Measurements from ENCODE around the gene SNAP29. TPM values are rescaled to one million over a fixed set of nuclear protein-coding genes. Genes with fewer than 3 reads are reported as not detected.
"Not testable (repeated sequence)": the region's sequence is repeated elsewhere in the genome, so short reads cannot be mapped to it uniquely, and the experiment has no call there.

Gene SNAP29
- total and polyA plus RNA-seq, 2 donors (not counting 3 experiments of a cell fraction or from before 2014, with no cell fraction given): 16.4 to 26.7 TPM

DNA sequence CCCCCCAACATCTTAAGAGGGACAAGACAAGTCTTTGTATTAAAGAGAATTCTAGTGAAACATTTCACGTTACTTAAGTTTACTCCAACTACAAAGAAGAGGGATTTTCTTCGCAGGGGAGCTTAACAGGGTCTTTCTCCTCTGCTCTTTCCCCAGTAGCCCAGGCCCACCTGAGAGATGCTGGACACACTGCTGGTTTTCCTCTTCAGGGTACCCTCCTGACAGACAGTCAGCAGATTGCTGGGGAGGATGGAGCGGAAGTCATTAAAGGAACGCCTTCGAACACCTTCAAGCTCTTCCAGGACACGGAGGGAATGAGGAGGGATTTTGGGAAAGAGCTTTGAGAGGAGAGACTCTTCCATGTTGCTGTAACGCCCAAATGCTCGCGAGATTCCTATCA, 39.3 kb upstream of the SNAP29 start:
- no peaks in the 10 kb centered on the region for H3K79me2 ChIP-seq (ENCODE audit: control insufficient read depth, insufficient read depth, low read length)
- dilution Hi-C loops (cut with MboI; ENCODE audit: extremely low pct_ligation_motif_present, low sequenced_read_pairs): no loop called here
- H3K9me1 ChIP-seq (replicated peaks; ENCODE audit: control insufficient read depth, extremely low read depth, insufficient read depth, low read length): no peaks in the 10 kb centered on the region
- H3K9ac ChIP-seq (replicated peaks; ENCODE audit: extremely low read depth, insufficient read depth, low read length): no peak overlapping the region
- no peak overlapping the region for H2AFZ ChIP-seq (ENCODE audit: low read depth, low read length)
- intact Hi-C loops (cut with micrococcal nuclease): no loop called here
- H3K36me3 ChIP-seq (ENCODE audit: control insufficient read depth in 2 of 2, extremely low read depth in 1 of 2, insufficient read depth in 2 of 2, low read length in 2 of 2): peaks cover 0 to 8% of the 10 kb centered on the region in 2 experiments
- no peak overlapping the region for H3K4me3 ChIP-seq (replicated peaks in 1 of 3; ENCODE audit: insufficient read depth in 1 of 3, low read depth in 1 of 3, low read length in 3 of 3)
- ChIA-PET CTCF (no interaction called here), POLR2A (no interaction called here)
- no peak overlapping the region for H3K4me2 ChIP-seq (ENCODE audit: insufficient read depth, low read length)
- no peak for TF ChIP-seq JUN (IDR thresholded peaks at IDR 0.05; ENCODE audit: borderline replicate concordance, insufficient read depth, insufficient read length, low read depth)
- DNase-seq (ENCODE audit: low read depth, low spot score) (no peak), FAIRE-seq (no peak)
- no peaks in the 10 kb centered on the region for H3K9me3 ChIP-seq (replicated peaks; ENCODE audit: control insufficient read depth, insufficient read depth, low read length)
- no peaks in the 10 kb centered on the region for H3K27me3 ChIP-seq (ENCODE audit: control insufficient read depth in 2 of 2, insufficient read depth in 2 of 2, low read length in 2 of 2)
- H4K20me1 ChIP-seq (replicated peaks; ENCODE audit: control insufficient read depth, extremely low read depth, insufficient read depth, low read length): no peaks in the 10 kb centered on the region
- H3K27ac ChIP-seq (ENCODE audit: insufficient read depth, low read depth, low read length): no peak overlapping the region
- BruUV-seq (replicated peaks): no TSS peak
- no peaks in the 10 kb centered on the region for H3K4me1 ChIP-seq (ENCODE audit: control insufficient read depth, extremely low read depth, insufficient read depth, low read length)

- CTCF ChIA-PET: interaction anchor here (0.8 to 1.9 kb wide), 3 partner anchors 18 to 95 kb away, joined by 3 to 5 read pairs (median 3); partner anchors contain the start of gene CRKL
- H3K9ac ChIP-seq (replicated peaks; ENCODE audit: extremely low read depth, insufficient read depth, low read length); H3K36me3 ChIP-seq (ENCODE audit: control insufficient read depth in 2 of 2, extremely low read depth in 1 of 2, insufficient read depth in 2 of 2, low read length in 2 of 2); H2AFZ ChIP-seq (ENCODE audit: low read depth, low read length); POLR2A ChIA-PET; H3K27me3 ChIP-seq (ENCODE audit: control insufficient read depth in 2 of 2, insufficient read depth in 2 of 2, low read length in 2 of 2); H4K20me1 ChIP-seq (replicated peaks; ENCODE audit: control insufficient read depth, extremely low read depth, insufficient read depth, low read length); H3K9me3 ChIP-seq (replicated peaks; ENCODE audit: control insufficient read depth, insufficient read depth, low read length); H3K79me2 ChIP-seq (ENCODE audit: control insufficient read depth, insufficient read depth, low read length); DNase-seq (ENCODE audit: low read depth, low spot score); H3K9me1 ChIP-seq (replicated peaks; ENCODE audit: control insufficient read depth, extremely low read depth, insufficient read depth, low read length); intact Hi-C loops (cut with micrococcal nuclease); BruUV-seq (replicated peaks); FAIRE-seq; H3K4me2 ChIP-seq (ENCODE audit: insufficient read depth, low read length); dilution Hi-C loops (cut with MboI; ENCODE audit: extremely low pct_ligation_motif_present, low sequenced_read_pairs); H3K4me1 ChIP-seq (ENCODE audit: control insufficient read depth, extremely low read depth, insufficient read depth, low read length); H3K27ac ChIP-seq (ENCODE audit: insufficient read depth, low read depth, low read length); H3K4me3 ChIP-seq (replicated peaks in 1 of 3; ENCODE audit: insufficient read depth in 1 of 3, low read depth in 1 of 3, low read length in 3 of 3): not testable (repeated sequence)
Observed at GRCh38 chr22:20821717-20822239, 37.0 kb upstream of the SNAP29 start.

Measured in endothelial cell of umbilical vein (primary cell).